Left ventricle myocardium superior (tissue), 1 donor: ENCODE measurements around the gene SYK. TPM values are rescaled to one million over a fixed set of nuclear protein-coding genes. Genes with fewer than 3 reads are reported as not detected.
A peak's percentile ranks its signal among the peaks of the same experiment; 100 is the strongest.
"Not testable (repeated sequence)": the region's sequence is repeated elsewhere in the genome, so short reads cannot be mapped to it uniquely, and the experiment has no call there.

Experiments used
- ATAC-seq: fragments of 200-7000 bp; cut with Tn5 transposase; one replicate; pipeline ENCODE4 v1.9.1; 2020; ENCODE audit warnings: mild to moderate bottlenecking, moderate library complexity
- DNase-seq: peaks from one replicate; pipeline ENCODE4 v3.0.0-alpha.2; 2020
- intact Hi-C: fragments of 100-400 bp; cut with micrococcal nuclease; formaldehyde crosslinking; loops from one replicate; pipeline ENCODE4 v1.11.0; 2022
- total RNA-seq: library from RNA; stranded (reverse); fragmentation: NEBNext Ultra II Directional; extraction: Animal tissue kit (Norgen Biotek cat#: 25700); gene quantifications from one replicate; pipeline ENCODE4 v1.2.1, GENCODE V29; 2021
- donor health status: DM: no; HTN: yes; CAD: no; lungs with severe emphysema.

SYK gene
- total RNA-seq, 1 donor from 2014 or later, result 5.1 TPM

GRCh38 chr9:90867101-90867500 lies 65.5 kb downstream of the SYK start:
- intact Hi-C loops, result no loop called here
- DNase-seq, result no peak
- ATAC-seq, result no peak

GRCh38 chr9:90868555-90868954 lies 66.9 kb downstream of the SYK start:
- intact Hi-C loops, result no loop called here

DNA sequence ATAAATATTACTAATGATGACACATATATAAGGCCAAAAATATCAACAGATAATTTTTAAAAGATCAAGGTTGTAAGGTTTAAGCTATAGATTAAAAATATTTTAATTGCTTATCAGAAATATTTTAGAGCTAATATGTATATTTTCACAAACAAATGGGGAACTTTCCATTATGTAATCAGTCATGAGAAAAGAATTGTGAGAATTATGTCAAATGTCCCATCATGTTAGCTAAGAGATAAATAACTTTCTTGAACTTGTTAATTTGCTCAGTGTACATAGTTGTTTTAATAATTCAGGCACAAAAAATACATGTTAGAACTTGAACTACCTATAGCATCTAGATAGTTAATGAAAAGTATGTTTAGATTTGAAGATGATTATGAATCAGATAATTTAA lies 67.7 kb downstream of the SYK start:
- intact Hi-C loops, result no loop called here
- no peak for ATAC-seq

More at GRCh38 chr9:90868555-90868954, 66.9 kb downstream of the SYK start:
- DNase-seq, result no peak
- no peak for ATAC-seq

DNA sequence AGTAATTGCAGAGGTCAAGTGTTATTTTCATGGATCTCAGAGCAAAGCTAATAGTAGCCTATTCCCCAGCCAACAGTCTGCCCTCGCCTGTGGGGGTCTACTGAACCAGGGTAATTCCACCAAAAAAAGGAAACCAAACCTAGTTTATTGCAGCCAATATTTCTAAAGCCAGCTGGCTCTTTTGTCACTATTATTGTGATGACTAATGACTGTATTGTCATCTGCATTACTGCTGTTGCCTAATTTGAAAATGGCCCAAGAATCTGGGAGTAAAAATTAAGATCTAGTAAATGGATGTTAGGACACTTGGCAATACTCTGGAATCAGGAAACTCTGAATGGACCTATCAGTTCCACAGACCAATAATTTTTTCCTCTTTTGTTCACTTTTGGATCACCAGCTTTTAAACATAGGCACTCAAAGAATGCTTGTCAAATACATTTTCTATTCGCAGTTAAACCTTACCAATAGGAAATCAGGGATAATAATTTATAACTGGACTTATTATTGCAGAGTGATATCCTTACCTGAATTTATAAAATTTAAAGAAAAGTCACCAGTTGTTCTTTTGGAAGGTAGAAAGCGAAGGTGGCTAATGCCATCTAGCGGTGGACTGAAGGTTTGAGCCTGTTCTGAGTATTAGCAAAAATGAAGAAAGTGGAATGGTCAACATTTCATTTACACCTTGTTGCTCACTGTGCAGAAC lies 69.2 kb downstream of the SYK start:
- DNase-seq (no peak), ATAC-seq (peak; percentile 36)
- intact Hi-C loops, result loop anchor here (10.0 kb wide), 1 partner anchor 726 kb away; no protein-coding TSS in a partner anchor

More for the DNA sequence above, 67.7 kb downstream of the SYK start:
- DNase-seq, result no peak

- intact Hi-C loops, result loop anchor here (10.0 kb wide), 1 partner anchor 727 kb away; no protein-coding TSS in a partner anchor
Observed at GRCh38 chr9:90871327-90871935, 69.8 kb downstream of the SYK start.

DNA sequence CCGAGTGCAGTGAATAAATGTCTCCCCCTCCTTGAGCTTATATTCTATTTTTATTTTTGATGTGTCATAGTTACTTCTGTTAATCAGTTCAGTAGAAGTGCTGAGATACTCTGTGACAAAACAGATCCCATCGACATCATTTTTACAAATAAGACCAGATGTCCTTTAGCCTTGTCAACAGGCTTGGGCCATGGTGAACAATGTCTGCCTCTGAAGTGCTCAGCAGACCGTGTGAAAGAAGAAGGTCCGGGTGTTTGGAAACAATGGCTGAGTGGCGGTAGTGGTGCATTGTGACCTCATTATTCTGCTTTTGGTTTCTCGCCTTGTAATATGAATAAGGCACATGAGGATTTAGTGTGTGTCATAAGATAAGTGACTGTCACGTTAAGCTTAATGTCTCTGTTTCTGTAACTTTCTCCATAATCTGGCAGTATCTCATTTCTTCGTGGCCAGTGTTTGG lies 71.2 kb downstream of the SYK start:
- intact Hi-C loops, result loop anchor here (10.0 kb wide), 1 partner anchor 728 kb away; no protein-coding TSS in a partner anchor
- ATAC-seq, result peak; percentile 79

More at GRCh38 chr9:90871327-90871935, 69.8 kb downstream of the SYK start:
- DNase-seq (no peak), ATAC-seq (no peak)

DNA sequence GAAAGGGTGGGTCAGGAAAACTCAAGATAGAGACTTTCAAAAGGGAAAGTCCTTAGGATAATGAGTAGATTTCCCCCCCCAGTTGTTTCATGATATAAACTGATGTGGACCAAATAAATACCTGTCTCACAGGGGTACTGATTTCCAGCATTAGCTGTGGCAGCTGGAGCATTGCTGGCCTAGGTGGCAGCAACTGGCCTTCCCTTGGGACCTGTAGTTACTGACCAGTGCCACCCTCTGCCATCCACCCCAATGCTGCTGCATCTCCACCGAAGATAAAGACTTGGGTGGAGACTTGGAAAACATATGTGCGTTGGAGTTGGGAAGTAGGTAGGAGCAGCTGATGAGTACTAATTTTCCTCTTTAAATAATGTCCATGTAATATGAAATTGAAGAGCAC lies 71.8 kb downstream of the SYK start:
- intact Hi-C loops, result loop anchor here (10.0 kb wide), 1 partner anchor 729 kb away; no protein-coding TSS in a partner anchor
- DNase-seq, result no peak
- ATAC-seq, result no peak

More for the DNA sequence above, 71.2 kb downstream of the SYK start:
- no peak for DNase-seq

GRCh38 chr9:90874194-90874593 lies 72.6 kb downstream of the SYK start:
- ATAC-seq, result no peak
- intact Hi-C loops, result loop anchor here (10.0 kb wide), 1 partner anchor 729 kb away; no protein-coding TSS in a partner anchor

GRCh38 chr9:90878562-90878961 lies 76.9 kb downstream of the SYK start:
- ATAC-seq (no peak), DNase-seq (no peak)
- intact Hi-C loops, result loop anchor here (10.0 kb wide), 1 partner anchor 734 kb away; no protein-coding TSS in a partner anchor

More at GRCh38 chr9:90874194-90874593, 72.6 kb downstream of the SYK start:
- no peak for DNase-seq

DNA sequence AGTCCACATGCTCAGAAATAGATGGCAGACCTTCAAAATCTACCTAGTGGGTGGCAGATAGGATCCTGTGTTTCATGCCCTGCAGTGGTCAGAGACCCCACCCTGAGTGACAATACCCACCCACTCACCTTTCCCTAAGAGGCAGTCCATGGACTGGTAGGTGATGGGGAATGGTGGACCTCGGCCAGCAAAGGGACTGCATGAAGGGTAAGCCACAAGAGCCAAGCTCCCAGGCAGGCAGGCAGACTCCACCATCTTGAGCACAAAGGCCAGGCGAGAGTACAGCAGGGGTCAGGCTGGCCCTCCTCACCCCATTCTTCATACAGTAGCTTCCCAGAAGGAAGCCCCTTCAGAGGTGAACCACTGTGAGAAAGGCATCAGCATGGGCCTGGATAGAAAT lies 78.4 kb downstream of the SYK start:
- no peak for ATAC-seq
- intact Hi-C loops, result no loop called here

DNA sequence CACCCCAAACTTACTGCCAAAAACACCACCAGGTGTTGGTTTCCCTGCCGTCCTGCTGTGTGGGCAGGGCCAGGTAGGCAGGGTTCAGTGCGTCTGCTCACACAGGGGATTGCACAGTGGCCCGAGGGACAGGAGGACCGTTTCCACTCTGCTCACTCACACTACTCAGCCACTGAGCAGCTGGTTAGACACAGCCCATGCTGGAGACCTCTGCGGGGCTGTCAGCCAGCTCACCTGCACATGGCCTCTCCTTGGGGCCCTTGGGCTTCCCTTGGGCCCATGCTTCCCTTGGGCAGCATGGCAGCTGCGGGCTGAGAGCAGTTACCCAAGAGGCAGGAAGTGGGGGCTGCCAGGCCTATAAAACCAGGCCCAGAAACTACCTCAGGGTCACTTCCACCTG lies 79.0 kb downstream of the SYK start:
- DNase-seq (no peak), ATAC-seq (no peak)
- intact Hi-C loops, result no loop called here

More for the DNA sequence above, 78.4 kb downstream of the SYK start:
- DNase-seq, result no peak

GRCh38 chr9:90881648-90882047 lies 80.0 kb downstream of the SYK start:
- intact Hi-C loops, result no loop called here
- no peak for ATAC-seq
- DNase-seq, result no peak

GRCh38 chr9:90882991-90883600 lies 81.5 kb downstream of the SYK start:
- ATAC-seq, result no peak
- intact Hi-C loops, result no loop called here
- DNase-seq, result no peak

- DNase-seq (no peak), ATAC-seq (no peak)
- intact Hi-C loops, result no loop called here
Observed at GRCh38 chr9:90883661-90884060, 82.0 kb downstream of the SYK start.

GRCh38 chr9:90884178-90884577 lies 82.6 kb downstream of the SYK start:
- DNase-seq (no peak), ATAC-seq (no peak)
- intact Hi-C loops, result no loop called here

DNA sequence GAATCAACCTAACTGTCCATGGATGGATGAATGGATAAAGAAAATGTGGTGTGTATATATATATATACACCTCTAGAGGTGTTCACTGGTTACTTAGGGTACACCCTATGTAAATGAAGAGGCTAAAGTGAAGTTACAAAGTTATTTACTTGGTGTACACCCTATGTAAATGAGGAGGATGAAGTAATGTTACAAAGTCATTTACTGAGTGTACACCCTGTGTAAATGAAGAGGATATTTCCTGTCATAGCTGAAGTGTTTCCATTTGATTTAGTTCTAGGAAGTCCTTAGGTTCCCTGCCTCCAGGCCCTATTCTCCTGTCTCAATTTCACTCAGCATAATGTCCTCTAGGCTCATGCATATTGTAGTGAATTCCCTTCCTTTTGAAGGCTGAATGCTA lies 85.2 kb downstream of the SYK start:
- ATAC-seq, intact Hi-C loops, DNase-seq: not testable (repeated sequence)

DNA sequence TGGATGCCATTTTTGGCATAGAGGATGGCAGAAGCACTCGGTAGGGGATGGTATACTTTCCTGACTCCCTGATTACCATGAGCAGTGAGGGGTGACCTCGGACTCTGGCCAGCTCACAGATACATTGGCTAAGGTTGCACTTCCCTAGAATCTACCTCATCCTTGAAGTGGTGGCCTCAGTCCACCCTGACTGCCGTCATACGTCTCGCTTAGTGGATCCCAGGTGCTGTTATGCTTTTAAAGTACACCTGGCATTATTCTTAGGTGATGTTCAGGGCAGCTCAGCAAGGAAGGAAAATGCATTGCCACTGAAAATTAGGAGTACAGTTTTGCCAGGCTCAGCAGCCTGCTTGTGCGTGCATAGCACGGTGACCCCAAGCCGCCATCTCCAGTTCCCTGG lies 87.3 kb downstream of the SYK start:
- no peak for DNase-seq
- ATAC-seq, result no peak
- intact Hi-C loops, result no loop called here

DNA sequence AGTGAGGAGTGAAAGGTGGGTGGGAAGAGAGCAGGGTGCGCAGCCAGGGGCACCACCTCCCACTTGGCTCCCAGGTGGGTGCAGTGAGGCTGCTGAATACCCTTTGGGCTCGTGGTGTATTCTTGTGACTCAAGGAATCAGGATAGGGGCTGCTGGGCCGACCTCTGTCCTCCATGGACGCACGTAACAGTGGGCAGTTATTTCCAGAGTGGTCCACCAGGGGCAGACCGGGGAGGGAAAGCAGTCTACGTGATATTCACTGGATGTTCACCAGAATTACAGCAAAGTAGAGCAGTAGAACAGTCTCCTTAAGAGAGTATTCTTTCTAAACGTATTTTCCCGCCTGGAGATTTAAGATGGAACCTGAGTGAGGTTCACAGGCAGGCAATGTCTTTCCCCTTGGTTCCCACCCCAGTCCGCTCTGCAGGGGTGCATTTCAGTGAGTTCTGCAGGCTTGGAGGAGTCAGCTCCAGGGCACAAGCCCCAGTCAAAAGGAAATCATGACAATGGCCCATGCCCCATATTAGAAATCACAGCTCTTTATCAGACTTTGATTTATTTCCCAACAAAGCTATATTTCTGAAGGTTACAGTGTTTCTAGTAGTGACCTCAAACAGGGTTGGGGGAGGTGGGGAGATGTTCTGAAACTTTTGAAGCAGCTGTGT lies 88.7 kb downstream of the SYK start:
- intact Hi-C loops, result no loop called here
- ATAC-seq (no peak), DNase-seq (no peak)

DNA sequence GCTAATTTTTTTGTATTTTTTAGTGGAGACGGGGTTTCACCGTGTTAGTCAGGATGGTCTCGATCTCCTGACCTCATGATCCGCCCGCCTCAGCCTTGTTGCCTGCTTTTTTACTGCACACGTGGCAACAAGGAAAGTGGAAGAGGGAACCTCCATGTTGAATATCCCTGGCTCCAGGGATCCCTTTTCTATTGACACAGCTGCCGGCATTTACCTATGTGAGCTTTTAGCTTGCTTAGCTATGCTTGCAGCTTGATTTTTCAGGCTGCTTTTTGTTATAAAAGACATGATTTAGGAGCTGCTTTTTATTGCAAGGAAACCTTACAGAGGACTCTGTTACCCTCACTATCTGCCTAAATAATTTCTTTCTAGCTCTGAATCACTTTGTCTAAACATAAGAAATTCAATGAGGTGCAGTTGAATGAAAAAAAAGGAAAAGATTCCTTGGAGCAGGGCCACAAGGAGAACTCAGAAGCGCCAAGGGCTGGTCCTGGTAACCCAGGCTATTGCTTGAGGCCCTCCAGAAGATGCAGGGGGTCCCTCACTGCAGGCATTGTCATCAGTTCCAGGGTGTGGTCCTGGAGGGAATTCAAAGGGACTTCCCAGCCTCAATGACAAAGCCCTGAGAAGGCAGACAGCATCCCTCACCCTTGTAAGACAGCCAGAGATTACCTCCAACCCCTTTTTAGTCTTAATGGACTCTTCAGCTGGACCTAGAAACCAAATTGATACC lies 89.9 kb downstream of the SYK start:
- no peak for DNase-seq

More for the DNA sequence above, 89.9 kb downstream of the SYK start:
- intact Hi-C loops, result no loop called here
- no peak for ATAC-seq
